Neural progenitor cell (in vitro differentiated cells): Measurements from ENCODE around the gene NLRP3. TPM values are rescaled to one million over a fixed set of nuclear protein-coding genes. Genes with fewer than 3 reads are reported as not detected.

Experiments used
- DNase-seq: peaks from one replicate; pipeline ENCODE4 v3.0.0-alpha.2; 2016; ENCODE audit warnings: low spot score
- H2AFZ ChIP-seq: fragments of 200-600 bp; sonication (generic); replicated peaks from 2 replicates; pipeline ENCODE4 v1.6.1; 2016; ENCODE audit warnings: antibody characterized with exemption
- H3F3A ChIP-seq: fragments of 200-600 bp; sonication (generic); 2 replicates; pipeline ENCODE4 v1.6.1; 2016; ENCODE audit warnings: antibody characterized with exemption, low read depth
- H3K27ac ChIP-seq: fragments of 200-600 bp; sonication (generic); 2 replicates; pipeline ENCODE4 v1.5.1; 2016; ENCODE audit warnings: mild to moderate bottlenecking
- H3K27me3 ChIP-seq: fragments of 200-600 bp; sonication (generic); 2 replicates; pipeline ENCODE4 v1.6.1; 2016; ENCODE audit warnings: mild to moderate bottlenecking, moderate library complexity
- H3K36me3 ChIP-seq: fragments of 200-600 bp; sonication (generic); 2 replicates; pipeline ENCODE4 v1.5.1; 2016
- H3K4me1 ChIP-seq: fragments of 200-600 bp; sonication (generic); 2 replicates; pipeline ENCODE4 v1.6.1; 2016; ENCODE audit warnings: mixed run types
- H3K4me2 ChIP-seq: fragments of 200-600 bp; sonication (generic); 2 replicates; pipeline ENCODE4 v1.6.1; 2016
- H3K4me3 ChIP-seq: fragments of 200-600 bp; sonication (generic); 2 replicates; pipeline ENCODE4 v1.5.1; 2016
- H3K79me2 ChIP-seq: fragments of 200-600 bp; sonication (generic); 2 replicates; pipeline ENCODE4 v1.6.1; 2016; ENCODE audit warnings: low read depth
- H3K9ac ChIP-seq: fragments of 200-600 bp; sonication (generic); 2 replicates; pipeline ENCODE4 v1.6.1; 2016
- H3K9me3 ChIP-seq: fragments of 200-600 bp; sonication (generic); 2 replicates; pipeline ENCODE4 v1.5.1; 2016; ENCODE audit warnings: low read depth
- H4K20me1 ChIP-seq: fragments of 200-600 bp; sonication (generic); 2 replicates; pipeline ENCODE4 v1.6.1; 2016; ENCODE audit warnings: low read depth
- H3K27ac Mint-ChIP-seq: 3 replicates; pipeline ENCODE4 v1.8.0; 2021; ENCODE audit warnings: mixed read lengths
- H3K27me3 Mint-ChIP-seq: 2 replicates; pipeline ENCODE4 v1.8.0; 2022; ENCODE audit warnings: low read depth, mild to moderate bottlenecking, inconsistent platforms, moderate library complexity, mixed read lengths; ENCODE audit not compliant: insufficient read depth
- H3K36me3 Mint-ChIP-seq: 3 replicates; pipeline ENCODE4 v1.8.0; 2021; ENCODE audit warnings: mixed read lengths
- H3K4me1 Mint-ChIP-seq: 3 replicates; pipeline ENCODE4 v1.8.0; 2021; ENCODE audit warnings: mixed read lengths
- H3K4me3 Mint-ChIP-seq: 3 replicates; pipeline ENCODE4 v1.8.0; 2021; ENCODE audit warnings: mild to moderate bottlenecking, moderate library complexity, mixed read lengths
- H3K9me3 Mint-ChIP-seq: 3 replicates; pipeline ENCODE4 v1.8.0; 2020; ENCODE audit warnings: mixed read lengths
- EZH2 ChIP-seq: fragments of 200-600 bp; sonication (generic); IDR thresholded peaks from 2 replicates; pipeline ENCODE4 v1.6.1; 2017; ENCODE audit warnings: antibody characterized with exemption, mild to moderate bottlenecking, moderate library complexity
- EZH2phosphoT487 ChIP-seq: fragments of 200-600 bp; sonication (generic); IDR thresholded peaks from 2 replicates; pipeline ENCODE4 v1.6.1; 2017; ENCODE audit warnings: antibody characterized with exemption
- total RNA-seq: library from RNA; depleted of rRNA; stranded (reverse); fragments of >200 nt; gene quantifications from 2 replicates; pipeline ENCODE4 v1.2.3, GENCODE V29; 2015; ENCODE audit warnings: low replicate concordance
- TF ChIP-seq, protein P1 (sequence below): fragments of 200-600 bp; sonication (generic); IDR thresholded peaks from 2 replicates; pipeline ENCODE4 v1.5.1; 2017; ENCODE audit warnings: antibody characterized with exemption, mild to moderate bottlenecking

NLRP3 gene
- total RNA-seq, 1 donor from 2014 or later = 2.6 TPM

DNA sequence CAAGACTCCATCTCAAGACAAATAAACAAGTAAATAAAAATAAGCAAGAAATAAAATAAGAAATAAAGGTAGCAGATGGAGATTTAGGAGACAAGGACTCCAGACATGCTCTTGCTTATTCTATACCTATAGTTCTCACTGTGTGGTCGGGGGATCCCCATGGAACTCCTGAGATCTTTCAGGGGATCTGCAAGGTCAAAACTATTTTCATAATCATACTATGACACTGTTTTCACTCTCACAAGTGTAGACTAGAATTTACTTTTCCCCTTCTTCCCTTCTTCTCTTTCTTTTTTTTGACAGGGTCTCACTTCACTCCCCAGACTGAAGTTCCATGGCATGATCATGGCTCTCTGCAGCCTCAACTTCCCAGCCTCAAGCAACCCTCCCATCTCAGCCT lies 29.8 kb upstream of the NLRP3 start:
- Histone ChIP-seq H3K4me2 (no peak overlapping the region), H3K27me3 (peaks cover 11% of the 10 kb centered on the region), H3K27ac (no peak overlapping the region), H3F3A (peaks cover 9% of the 10 kb centered on the region), H3K4me1 (peaks cover 10% of the 10 kb centered on the region), H3K9me3 (no peaks in the 10 kb centered on the region), H2AFZ (no peak overlapping the region), H3K4me3 (no peak overlapping the region), H3K79me2 (no peaks in the 10 kb centered on the region), H4K20me1 (no peaks in the 10 kb centered on the region), H3K9ac (no peak overlapping the region), H3K36me3 (no peaks in the 10 kb centered on the region)
- Mint-ChIP-seq H3K27ac (no peak overlapping the region), H3K4me3 (no peak overlapping the region), H3K36me3 (no peaks in the 10 kb centered on the region), H3K4me1 (peaks cover 23% of the 10 kb centered on the region), H3K27me3 (peaks cover 4% of the 10 kb centered on the region), H3K9me3 (peaks cover 2% of the 10 kb centered on the region)
- DNase-seq = no peak
- TF ChIP-seq EZH2phosphoT487 (no peak), EZH2 (no peak)
- TF ChIP-seq, protein P1, sequence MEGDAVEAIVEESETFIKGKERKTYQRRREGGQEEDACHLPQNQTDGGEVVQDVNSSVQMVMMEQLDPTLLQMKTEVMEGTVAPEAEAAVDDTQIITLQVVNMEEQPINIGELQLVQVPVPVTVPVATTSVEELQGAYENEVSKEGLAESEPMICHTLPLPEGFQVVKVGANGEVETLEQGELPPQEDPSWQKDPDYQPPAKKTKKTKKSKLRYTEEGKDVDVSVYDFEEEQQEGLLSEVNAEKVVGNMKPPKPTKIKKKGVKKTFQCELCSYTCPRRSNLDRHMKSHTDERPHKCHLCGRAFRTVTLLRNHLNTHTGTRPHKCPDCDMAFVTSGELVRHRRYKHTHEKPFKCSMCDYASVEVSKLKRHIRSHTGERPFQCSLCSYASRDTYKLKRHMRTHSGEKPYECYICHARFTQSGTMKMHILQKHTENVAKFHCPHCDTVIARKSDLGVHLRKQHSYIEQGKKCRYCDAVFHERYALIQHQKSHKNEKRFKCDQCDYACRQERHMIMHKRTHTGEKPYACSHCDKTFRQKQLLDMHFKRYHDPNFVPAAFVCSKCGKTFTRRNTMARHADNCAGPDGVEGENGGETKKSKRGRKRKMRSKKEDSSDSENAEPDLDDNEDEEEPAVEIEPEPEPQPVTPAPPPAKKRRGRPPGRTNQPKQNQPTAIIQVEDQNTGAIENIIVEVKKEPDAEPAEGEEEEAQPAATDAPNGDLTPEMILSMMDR = no peak

DNA sequence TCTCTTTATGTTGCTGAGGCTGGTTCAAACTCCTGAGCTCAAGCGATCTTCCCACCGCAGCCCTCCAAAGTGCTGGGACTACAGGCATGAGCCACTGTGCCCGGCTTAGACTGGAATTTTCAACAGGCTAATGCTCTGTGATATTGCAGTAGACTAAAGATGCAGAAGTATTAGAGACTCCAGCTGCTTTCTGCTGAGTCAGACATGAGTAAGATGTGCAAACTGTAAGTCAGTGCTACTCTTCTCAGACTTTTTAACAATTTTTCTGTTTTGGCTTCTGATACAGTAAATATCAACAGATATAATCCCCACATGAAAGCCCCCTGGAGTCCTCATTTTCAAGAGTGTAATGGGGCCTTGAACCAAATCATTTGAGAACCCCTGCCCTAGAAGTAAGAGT lies 29.3 kb upstream of the NLRP3 start:
- Histone ChIP-seq H3K4me2 (no peak overlapping the region), H3K4me1 (peaks cover 10% of the 10 kb centered on the region), H3K36me3 (no peaks in the 10 kb centered on the region), H3F3A (peaks cover 9% of the 10 kb centered on the region), H3K27me3 (peaks cover 11% of the 10 kb centered on the region), H3K79me2 (no peaks in the 10 kb centered on the region), H3K9me3 (no peaks in the 10 kb centered on the region), H2AFZ (no peak overlapping the region), H3K4me3 (no peak overlapping the region), H4K20me1 (no peaks in the 10 kb centered on the region), H3K9ac (no peak overlapping the region), H3K27ac (no peak overlapping the region)
- Mint-ChIP-seq H3K4me3 (no peak overlapping the region), H3K27me3 (peaks cover 4% of the 10 kb centered on the region), H3K9me3 (peaks cover 2% of the 10 kb centered on the region), H3K4me1 (peaks cover 23% of the 10 kb centered on the region), H3K27ac (no peak overlapping the region), H3K36me3 (no peaks in the 10 kb centered on the region)
- DNase-seq = no peak
- TF ChIP-seq EZH2 (no peak), EZH2phosphoT487 (no peak)
- TF ChIP-seq, protein P1 = no peak

DNA sequence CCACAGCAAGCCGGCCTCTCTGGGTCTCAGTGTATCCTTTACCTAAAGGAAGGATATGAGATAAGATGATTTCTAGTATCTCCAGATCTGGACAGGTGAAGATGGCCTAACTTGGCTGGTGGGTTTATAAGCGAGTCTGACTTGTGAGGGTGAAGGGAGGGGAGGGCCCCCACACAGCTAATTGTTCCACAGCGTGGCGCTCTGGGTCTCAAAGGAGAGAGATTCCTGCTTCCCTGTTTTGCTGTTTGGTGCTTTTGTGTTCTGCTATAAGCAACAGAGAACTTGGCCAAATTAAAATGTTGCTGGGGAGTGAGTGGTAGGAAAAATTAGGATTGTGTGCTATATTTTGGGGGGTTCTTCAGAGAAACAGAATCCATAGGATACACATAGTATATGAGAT lies 28.9 kb upstream of the NLRP3 start:
- H3K9me3 Mint-ChIP-seq = peaks cover 2% of the 10 kb centered on the region
- Histone ChIP-seq H3K9me3 (no peaks in the 10 kb centered on the region), H2AFZ (peak overlapping the region; percentile 82), H3K4me3 (no peak overlapping the region), H3K27ac (no peak overlapping the region), H3K27me3 (peaks cover 11% of the 10 kb centered on the region), H3K36me3 (no peaks in the 10 kb centered on the region), H3K79me2 (no peaks in the 10 kb centered on the region), H3K9ac (no peak overlapping the region), H3K4me2 (peak overlapping the region; percentile 32), H3F3A (peaks cover 9% of the 10 kb centered on the region), H3K4me1 (peaks cover 10% of the 10 kb centered on the region), H4K20me1 (no peaks in the 10 kb centered on the region)
- no peak for DNase-seq
- no peak for TF ChIP-seq EZH2phosphoT487
- TF ChIP-seq, protein P1 = no peak
- peaks cover 7% of the 10 kb centered on the region for H3K27me3 Mint-ChIP-seq
- peak overlapping the region; percentile 1 for H3K27ac Mint-ChIP-seq
- no peak overlapping the region for H3K4me3 Mint-ChIP-seq
- H3K4me1 Mint-ChIP-seq = peaks cover 23% of the 10 kb centered on the region
- no peaks in the 10 kb centered on the region for H3K36me3 Mint-ChIP-seq
